PC-9 (cell line): ENCODE measurements around the gene P4HB. TPM values are rescaled to one million over a fixed set of nuclear protein-coding genes. Genes with fewer than 3 reads are reported as not detected.

Experiments used
- BruUV-seq: library from RNA; stranded (reverse); fragments of 400-500 nt; replicated peaks from 2 replicates; lab custom pipeline; 2021; lab: Mats Ljungman, UMichigan
- CTCF ChIA-PET: fragments of 300-600 bp; sonication (Branson Sonifier 250); formaldehyde crosslinking; loops from one replicate; lab custom pipeline; 2022; ENCODE audit warnings: antibody characterized with exemption; lab: Charles Lee
- POLR2A ChIA-PET: fragments of 300-600 bp; sonication (Branson Sonifier 250); formaldehyde crosslinking; loops from one replicate; lab custom pipeline; 2022; ENCODE audit warnings: antibody characterized with exemption; ENCODE audit not compliant: unreplicated experiment; lab: Charles Lee
- DNase-seq, 2 experiments: peaks; one replicate each; pipeline versions ENCODE4 v3.0.0 to v3.0.0-alpha.2; 2015 to 2022; ENCODE audit warnings: mixed read lengths in 1 of 2
- H2AFZ ChIP-seq: fragments of 200-600 bp; sonication (generic); 2 replicates; pipeline ENCODE4 v1.8.1; 2017; ENCODE audit warnings: antibody characterized with exemption
- H3F3A ChIP-seq: fragments of 200-600 bp; sonication (generic); 2 replicates; pipeline ENCODE4 v1.8.1; 2017; ENCODE audit warnings: antibody characterized with exemption, mild to moderate bottlenecking, low read depth; ENCODE audit not compliant: insufficient read depth
- H3K27ac ChIP-seq: fragments of 200-600 bp; sonication (generic); 2 replicates; pipeline ENCODE4 v1.6.1; 2016; ENCODE audit warnings: mixed run types
- H3K27me3 ChIP-seq: fragments of 200-600 bp; sonication (generic); 2 replicates; pipeline ENCODE4 v1.6.1; 2016; ENCODE audit warnings: low read depth, mixed run types; ENCODE audit not compliant: insufficient read depth
- H3K36me3 ChIP-seq: fragments of 200-600 bp; sonication (generic); 2 replicates; pipeline ENCODE4 v1.6.1; 2016; ENCODE audit warnings: low read depth, mixed run types
- H3K4me1 ChIP-seq: fragments of 200-600 bp; sonication (generic); replicated peaks from 2 replicates; pipeline ENCODE4 v1.6.1; 2016; ENCODE audit warnings: mixed run types; ENCODE audit not compliant: insufficient read depth
- H3K4me2 ChIP-seq: fragments of 200-600 bp; sonication (generic); 2 replicates; pipeline ENCODE4 v1.6.1; 2017; ENCODE audit warnings: mixed run types
- H3K4me3 ChIP-seq: fragments of 200-600 bp; sonication (generic); 2 replicates; pipeline ENCODE4 v1.6.1; 2016; ENCODE audit warnings: mixed run types
- H3K79me2 ChIP-seq: fragments of 200-600 bp; sonication (generic); 2 replicates; pipeline ENCODE4 v1.6.1; 2017; ENCODE audit warnings: low read depth, mixed run types
- H3K9me2 ChIP-seq: fragments of 200-600 bp; sonication (generic); 2 replicates; pipeline ENCODE4 v1.8.1; 2017; ENCODE audit warnings: mild to moderate bottlenecking; ENCODE audit not compliant: insufficient read depth
- H3K9me3 ChIP-seq: fragments of 200-600 bp; sonication (generic); 2 replicates; pipeline ENCODE4 v1.8.1; 2016; ENCODE audit warnings: low read depth; ENCODE audit not compliant: insufficient read depth
- H4K20me1 ChIP-seq: fragments of 200-600 bp; sonication (generic); 2 replicates; pipeline ENCODE4 v1.8.1; 2017; ENCODE audit not compliant: insufficient read depth
- CTCF ChIP-seq: fragments of 200-600 bp; sonication (generic); conservative IDR thresholded peaks from 2 replicates; pipeline ENCODE4 v1.6.1; 2017; ENCODE audit warnings: mixed run types, antibody characterized with exemption, mild to moderate bottlenecking, moderate library complexity
- EZH2 ChIP-seq: fragments of 200-600 bp; sonication (generic); IDR thresholded peaks from 2 replicates; pipeline ENCODE4 v1.8.0; 2017; ENCODE audit warnings: antibody characterized with exemption, low read depth
- intact Hi-C: fragments of 100-400 bp; cut with micrococcal nuclease; formaldehyde crosslinking; loops from one replicate; pipeline ENCODE4 v1.10.0; 2022; ENCODE audit not compliant: unreplicated experiment
- total RNA-seq: library from RNA; stranded (reverse); gene quantifications from 2 replicates; pipeline ENCODE4 v1.2.3, GENCODE V29; 2021

The P4HB gene
- total RNA-seq, 1 experiment from 2014 or later = 636 TPM

GRCh38 chr17:81863833-81864768, 3.8 kb upstream of the P4HB start:
- ChIA-PET POLR2A (no interaction called here), CTCF (no interaction called here)
- intact Hi-C loops = no loop called here
- TF ChIP-seq CTCF (no peak), EZH2 (no peak)
- Histone ChIP-seq H3F3A (peaks cover 54% of the 10 kb centered on the region), H3K4me1 (no peaks in the 10 kb centered on the region), H3K36me3 (peaks cover 10% of the 10 kb centered on the region; the same call in 1 of the 2 replicates), H3K4me2 (no peak overlapping the region), H3K4me3 (no peak overlapping the region), H3K9me3 (no peaks in the 10 kb centered on the region), H4K20me1 (peaks cover 42% of the 10 kb centered on the region), H3K79me2 (peaks cover 44% of the 10 kb centered on the region), H2AFZ (no peak overlapping the region), H3K27me3 (no peaks in the 10 kb centered on the region), H3K27ac (no peak overlapping the region), H3K9me2 (no peaks in the 10 kb centered on the region)
- DNase-seq = no peak
- no TSS peak for BruUV-seq

- Histone ChIP-seq H3K4me2 (peak overlapping the region; percentile 81; the same call in 1 of the 2 replicates), H3K4me3 (no peak overlapping the region)
These were observed 2.9 kb upstream of the P4HB start for GRCh38 chr17:81863123-81863675.

More at GRCh38 chr17:81863123-81863675, 2.9 kb upstream of the P4HB start:
- Histone ChIP-seq H3K4me1 (no peaks in the 10 kb centered on the region), H3K36me3 (peaks cover 10% of the 10 kb centered on the region; the same call in 1 of the 2 replicates), H3K9me2 (no peaks in the 10 kb centered on the region), H3K27me3 (no peaks in the 10 kb centered on the region), H3K27ac (no peak overlapping the region), H4K20me1 (peaks cover 39% of the 10 kb centered on the region; the same call in 1 of the 2 replicates), H3F3A (peaks cover 47% of the 10 kb centered on the region; the same call in 1 of the 2 replicates), H2AFZ (no peak overlapping the region), H3K9me3 (no peaks in the 10 kb centered on the region), H3K79me2 (peaks cover 53% of the 10 kb centered on the region)
- CTCF ChIA-PET = interaction anchor here (0.6 kb wide), 2 partner anchors 9 to 129 kb away, joined by 3 read pairs; no protein-coding TSS in a partner anchor
- BruUV-seq = no TSS peak
- intact Hi-C loops = no loop called here
- no peak for DNase-seq
- TF ChIP-seq EZH2 (no peak), CTCF (no peak)
- POLR2A ChIA-PET = no interaction called here
